ENCODE measurements around the gene MFAP3.

The MFAP3 gene

DNA sequence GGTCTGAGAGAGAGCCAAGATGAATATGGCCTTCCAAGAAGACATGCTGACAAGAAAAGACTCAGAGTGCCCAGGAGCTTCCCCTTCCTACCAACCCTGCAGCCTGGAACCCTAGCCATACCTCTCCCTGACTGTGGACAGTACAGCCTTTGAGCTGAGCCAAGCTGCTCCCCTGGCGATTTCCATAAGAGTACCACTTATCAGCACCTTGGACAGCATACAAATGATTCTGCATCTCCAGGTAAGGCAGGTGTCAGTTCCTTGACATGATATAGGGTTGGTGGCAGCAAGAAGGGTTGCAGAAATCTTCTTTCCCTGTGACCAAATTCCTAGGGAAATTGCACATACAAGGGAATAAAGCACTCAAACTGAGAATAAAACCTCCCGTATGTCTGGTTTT is 58.3 kb downstream of the MFAP3 start:
- H3K27me3 ChIP-seq (ENCODE audit: insufficient read depth, low read length, poor library complexity), result no peaks in the 10 kb centered on the region
- H4K5ac ChIP-seq (ENCODE audit: low read length), result no peak overlapping the region
- WGBS (ENCODE audit: extremely low coverage, insufficient coverage, low lambda C conversion rate), result no CpG with 5 or more reads among the region's 2 CpGs
- H3K4me2 ChIP-seq (ENCODE audit: low read length), result no peak overlapping the region
- H4K8ac ChIP-seq (ENCODE audit: low read depth, low read length), result no peak overlapping the region
- H3K79me1 ChIP-seq (ENCODE audit: low read length), result no peaks in the 10 kb centered on the region
- H3K18ac ChIP-seq (ENCODE audit: low read length), result no peak overlapping the region
- H3K79me2 ChIP-seq (ENCODE audit: control insufficient read depth, insufficient read depth, low read length), result no peaks in the 10 kb centered on the region
- H2AK5ac ChIP-seq (ENCODE audit: low read length), result no peak overlapping the region
- no peak overlapping the region for H3K23ac ChIP-seq (ENCODE audit: low read length)
- no peak overlapping the region for H3K9ac ChIP-seq (ENCODE audit: low read length)
- H3K27ac ChIP-seq (ENCODE audit: low read depth, low read length), result no peak overlapping the region
- H2BK5ac ChIP-seq (ENCODE audit: low read length), result no peak overlapping the region
- DNase-seq, result peak; percentile 67
- H3K4me1 ChIP-seq (ENCODE audit: control insufficient read depth, low read depth, low read length), result no peaks in the 10 kb centered on the region
- no peak overlapping the region for H3K4me3 ChIP-seq (ENCODE audit: low read length)
- H2BK120ac ChIP-seq (ENCODE audit: low read depth, low read length), result no peak overlapping the region
- no peaks in the 10 kb centered on the region for H3K36me3 ChIP-seq (ENCODE audit: control insufficient read depth, insufficient read depth, low read length)
- no peak overlapping the region for H3K56ac ChIP-seq (ENCODE audit: low read length)
- no peak overlapping the region for H2BK15ac ChIP-seq (replicated peaks; ENCODE audit: low read depth)
- no peak overlapping the region for H3K4ac ChIP-seq (ENCODE audit: low read depth, low read length)

DNA sequence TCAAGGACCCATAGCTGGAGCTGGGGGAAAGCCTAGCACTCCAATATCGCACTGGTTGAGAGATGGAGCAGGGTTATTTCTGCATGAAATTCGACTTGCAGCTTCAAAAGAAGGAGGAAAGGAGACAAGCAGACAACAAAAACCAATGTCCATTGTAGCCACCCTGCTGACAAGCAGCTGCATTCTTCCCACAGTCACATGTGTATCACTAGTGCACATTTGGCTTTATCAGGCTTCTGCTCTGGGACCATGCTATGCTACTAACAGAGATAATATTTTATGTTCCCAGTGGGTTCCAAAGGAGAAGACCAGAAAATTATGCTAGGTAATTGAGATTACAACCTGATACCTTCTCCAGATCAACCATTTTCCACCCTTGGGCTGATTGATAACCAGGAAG is 59.7 kb downstream of the MFAP3 start:
- no peak overlapping the region for H3K18ac ChIP-seq (ENCODE audit: low read length)
- H3K23ac ChIP-seq (ENCODE audit: low read length), result no peak overlapping the region
- no peaks in the 10 kb centered on the region for H3K79me1 ChIP-seq (ENCODE audit: low read length)
- no peaks in the 10 kb centered on the region for H3K4me1 ChIP-seq (ENCODE audit: control insufficient read depth, low read depth, low read length)
- no peak overlapping the region for H2AK5ac ChIP-seq (ENCODE audit: low read length)
- H2BK120ac ChIP-seq (ENCODE audit: low read depth, low read length), result no peak overlapping the region
- H3K27ac ChIP-seq (ENCODE audit: low read depth, low read length), result no peak overlapping the region
- no peak for DNase-seq
- no peak overlapping the region for H3K4me3 ChIP-seq (ENCODE audit: low read length)
- H3K27me3 ChIP-seq (ENCODE audit: insufficient read depth, low read length, poor library complexity), result no peaks in the 10 kb centered on the region
- no peaks in the 10 kb centered on the region for H3K36me3 ChIP-seq (ENCODE audit: control insufficient read depth, insufficient read depth, low read length)
- H4K5ac ChIP-seq (ENCODE audit: low read length), result no peak overlapping the region
- no peak overlapping the region for H3K9ac ChIP-seq (ENCODE audit: low read length)
- H3K4me2 ChIP-seq (ENCODE audit: low read length), result no peak overlapping the region
- no peak overlapping the region for H3K56ac ChIP-seq (ENCODE audit: low read length)
- H3K4ac ChIP-seq (ENCODE audit: low read depth, low read length), result no peak overlapping the region
- H4K8ac ChIP-seq (ENCODE audit: low read depth, low read length), result no peak overlapping the region
- H3K79me2 ChIP-seq (ENCODE audit: control insufficient read depth, insufficient read depth, low read length), result no peaks in the 10 kb centered on the region
- no peak overlapping the region for H2BK5ac ChIP-seq (ENCODE audit: low read length)
- no CpG with 5 or more reads among the region's 2 CpGs for WGBS (ENCODE audit: extremely low coverage, insufficient coverage, low lambda C conversion rate)
- no peak overlapping the region for H2BK15ac ChIP-seq (replicated peaks; ENCODE audit: low read depth)

DNA sequence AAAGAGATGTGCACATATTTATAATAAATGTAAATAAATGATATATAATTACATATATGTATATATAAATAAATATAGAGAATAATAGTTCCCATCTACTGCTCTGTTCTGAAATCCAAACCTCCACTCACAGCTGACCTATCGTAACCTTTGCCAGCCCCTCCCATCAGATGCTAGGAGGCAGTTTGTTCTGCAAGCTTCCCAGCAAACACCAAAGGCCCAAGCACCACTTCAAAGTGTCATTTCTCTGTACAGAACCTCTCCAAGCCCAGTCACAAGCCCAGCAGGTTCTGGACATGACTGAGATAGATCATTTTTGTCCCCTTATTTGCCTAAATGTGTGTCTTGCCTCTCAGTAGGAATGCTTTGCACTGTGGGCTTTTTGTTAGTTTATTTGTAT is 62.4 kb downstream of the MFAP3 start:
- no peak overlapping the region for H3K18ac ChIP-seq (ENCODE audit: low read length)
- H3K79me1 ChIP-seq (ENCODE audit: low read length), result no peaks in the 10 kb centered on the region
- no peak for DNase-seq
- no peaks in the 10 kb centered on the region for H3K79me2 ChIP-seq (ENCODE audit: control insufficient read depth, insufficient read depth, low read length)
- no peak overlapping the region for H2BK15ac ChIP-seq (replicated peaks; ENCODE audit: low read depth)
- H3K4me1 ChIP-seq (ENCODE audit: control insufficient read depth, low read depth, low read length), result no peaks in the 10 kb centered on the region
- no peak overlapping the region for H3K27ac ChIP-seq (ENCODE audit: low read depth, low read length)
- H3K23ac ChIP-seq (ENCODE audit: low read length), result no peak overlapping the region
- H4K5ac ChIP-seq (ENCODE audit: low read length), result no peak overlapping the region
- no peaks in the 10 kb centered on the region for H3K27me3 ChIP-seq (ENCODE audit: insufficient read depth, low read length, poor library complexity)
- no peak overlapping the region for H2AK5ac ChIP-seq (ENCODE audit: low read length)
- H3K4me2 ChIP-seq (ENCODE audit: low read length), result no peak overlapping the region
- H3K4ac ChIP-seq (ENCODE audit: low read depth, low read length), result no peak overlapping the region
- H3K36me3 ChIP-seq (ENCODE audit: control insufficient read depth, insufficient read depth, low read length), result no peaks in the 10 kb centered on the region
- no CpG with 5 or more reads among the region's 1 CpG for WGBS (ENCODE audit: extremely low coverage, insufficient coverage, low lambda C conversion rate)
- H3K9ac ChIP-seq (ENCODE audit: low read length), result no peak overlapping the region
- no peak overlapping the region for H2BK5ac ChIP-seq (ENCODE audit: low read length)
- H2BK120ac ChIP-seq (ENCODE audit: low read depth, low read length), result no peak overlapping the region
- H3K4me3 ChIP-seq (ENCODE audit: low read length), result no peak overlapping the region
- no peak overlapping the region for H3K56ac ChIP-seq (ENCODE audit: low read length)
- no peak overlapping the region for H4K8ac ChIP-seq (ENCODE audit: low read depth, low read length)

DNA sequence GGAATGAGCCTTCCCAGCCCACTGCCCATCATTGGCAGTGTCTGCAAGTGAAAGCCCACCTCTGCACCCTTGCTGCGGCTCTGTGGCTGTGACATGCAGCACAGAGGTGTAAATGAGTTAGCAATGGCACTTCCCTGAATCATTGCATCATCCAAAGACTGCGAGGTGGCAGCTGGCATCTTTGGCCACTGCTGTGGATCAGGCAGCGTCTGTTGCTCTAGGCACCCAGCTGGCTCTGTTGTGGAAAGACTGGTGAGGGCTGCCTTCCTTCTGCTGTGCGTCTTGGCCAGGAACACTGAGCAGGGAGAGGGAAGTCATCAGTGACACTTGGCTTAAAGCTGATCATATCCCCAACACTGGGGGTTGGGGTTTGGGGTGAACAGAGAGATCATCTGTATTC is 64.5 kb downstream of the MFAP3 start:
- no CpG with 5 or more reads among the region's 4 CpGs for WGBS (ENCODE audit: extremely low coverage, insufficient coverage, low lambda C conversion rate)
- no peak for DNase-seq
- no peaks in the 10 kb centered on the region for H3K79me1 ChIP-seq (ENCODE audit: low read length)
- no peak overlapping the region for H4K5ac ChIP-seq (ENCODE audit: low read length)
- H4K8ac ChIP-seq (ENCODE audit: low read depth, low read length), result no peak overlapping the region
- H3K27me3 ChIP-seq (ENCODE audit: insufficient read depth, low read length, poor library complexity), result no peaks in the 10 kb centered on the region
- peaks cover 8% of the 10 kb centered on the region for H3K4me1 ChIP-seq (ENCODE audit: control insufficient read depth, low read depth, low read length)
- H3K36me3 ChIP-seq (ENCODE audit: control insufficient read depth, insufficient read depth, low read length), result no peaks in the 10 kb centered on the region
- no peak overlapping the region for H2BK5ac ChIP-seq (ENCODE audit: low read length)
- H2AK5ac ChIP-seq (ENCODE audit: low read length), result no peak overlapping the region
- H3K4me3 ChIP-seq (ENCODE audit: low read length), result no peak overlapping the region
- H3K79me2 ChIP-seq (ENCODE audit: control insufficient read depth, insufficient read depth, low read length), result no peaks in the 10 kb centered on the region
- no peak overlapping the region for H3K23ac ChIP-seq (ENCODE audit: low read length)
- no peak overlapping the region for H3K18ac ChIP-seq (ENCODE audit: low read length)
- no peak overlapping the region for H3K9ac ChIP-seq (ENCODE audit: low read length)
- no peak overlapping the region for H3K4me2 ChIP-seq (ENCODE audit: low read length)
- no peak overlapping the region for H3K4ac ChIP-seq (ENCODE audit: low read depth, low read length)
- no peak overlapping the region for H2BK120ac ChIP-seq (ENCODE audit: low read depth, low read length)
- H2BK15ac ChIP-seq (replicated peaks; ENCODE audit: low read depth), result no peak overlapping the region
- peak overlapping the region; percentile 44 for H3K56ac ChIP-seq (ENCODE audit: low read length)
- H3K27ac ChIP-seq (ENCODE audit: low read depth, low read length), result no peak overlapping the region

Data from mesendoderm (in vitro differentiated cells).